NB4 (cell line): ENCODE results near the gene GPS2.
A peak's percentile ranks its signal among the peaks of the same experiment; 100 is the strongest.

Experiments used
- DNase-seq: peaks from one replicate; pipeline ENCODE4 v3.0.0; 2010; ENCODE audit warnings: low read depth
- H3K4me3 ChIP-seq: one replicate; pipeline ENCODE4 v1.5.1; 2011; ENCODE audit warnings: mild to moderate bottlenecking, low read depth, low read length, moderate library complexity
- MYC ChIP-seq: IDR thresholded peaks from 2 replicates; pipeline ENCODE4 v1.6.1; 2011; ENCODE audit warnings: low read depth, low read length
- POLR2A ChIP-seq: IDR thresholded peaks from 2 replicates; pipeline ENCODE4 v1.6.1; 2011; ENCODE audit warnings: mild to moderate bottlenecking; ENCODE audit not compliant: insufficient read length; ENCODE audit errors: extremely low read depth
- TF ChIP-seq, protein P1 (sequence below): IDR thresholded peaks from 2 replicates; pipeline ENCODE4 v1.6.1; 2011; ENCODE audit warnings: low read depth, low read length
- TF ChIP-seq, protein P2 (sequence below): IDR thresholded peaks from one replicate; pipeline ENCODE4 v1.5.1; 2012; ENCODE audit warnings: low read depth, low read length

Gene GPS2

DNA sequence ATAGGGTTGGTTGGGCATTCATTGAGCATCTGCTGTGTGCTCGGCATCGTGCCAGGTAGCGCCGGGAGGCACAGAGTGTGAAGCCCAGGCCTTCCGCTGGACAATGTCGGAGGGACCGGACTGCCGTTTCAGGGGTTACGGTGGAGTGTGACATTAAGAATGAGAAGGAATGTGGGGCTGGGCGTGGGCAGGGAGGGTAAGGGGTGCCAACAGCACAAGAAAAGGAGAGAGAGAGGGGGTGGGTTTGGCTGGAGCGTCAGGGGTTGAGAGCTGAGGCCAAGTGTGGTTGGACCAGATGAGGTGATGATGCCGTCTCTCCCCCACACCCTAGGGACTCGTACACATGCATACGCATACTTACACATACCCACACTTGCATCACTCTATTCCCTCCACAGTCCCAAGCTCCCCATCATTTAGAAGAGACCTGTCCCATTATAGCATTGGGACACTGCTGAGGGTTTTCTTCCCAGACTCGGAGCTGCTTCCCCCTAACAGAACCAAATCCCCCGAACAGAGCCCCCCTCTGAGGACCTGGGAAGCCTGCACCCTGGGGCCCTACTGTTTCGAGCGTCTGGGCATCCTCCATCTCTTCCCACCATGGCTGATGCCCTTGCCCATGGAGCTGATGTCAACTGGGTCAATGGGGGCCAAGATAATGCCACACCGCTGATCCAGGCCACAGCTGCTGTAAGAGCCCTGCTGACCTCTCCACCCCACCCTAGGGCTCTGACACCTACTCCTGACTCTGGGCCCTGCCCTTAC, 33.5 kb upstream of the GPS2 start:
- TF ChIP-seq, protein P1, sequence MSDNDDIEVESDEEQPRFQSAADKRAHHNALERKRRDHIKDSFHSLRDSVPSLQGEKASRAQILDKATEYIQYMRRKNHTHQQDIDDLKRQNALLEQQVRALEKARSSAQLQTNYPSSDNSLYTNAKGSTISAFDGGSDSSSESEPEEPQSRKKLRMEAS = no peak
- TF ChIP-seq MYC (no peak), POLR2A (no peak)
- TF ChIP-seq, protein P2, sequence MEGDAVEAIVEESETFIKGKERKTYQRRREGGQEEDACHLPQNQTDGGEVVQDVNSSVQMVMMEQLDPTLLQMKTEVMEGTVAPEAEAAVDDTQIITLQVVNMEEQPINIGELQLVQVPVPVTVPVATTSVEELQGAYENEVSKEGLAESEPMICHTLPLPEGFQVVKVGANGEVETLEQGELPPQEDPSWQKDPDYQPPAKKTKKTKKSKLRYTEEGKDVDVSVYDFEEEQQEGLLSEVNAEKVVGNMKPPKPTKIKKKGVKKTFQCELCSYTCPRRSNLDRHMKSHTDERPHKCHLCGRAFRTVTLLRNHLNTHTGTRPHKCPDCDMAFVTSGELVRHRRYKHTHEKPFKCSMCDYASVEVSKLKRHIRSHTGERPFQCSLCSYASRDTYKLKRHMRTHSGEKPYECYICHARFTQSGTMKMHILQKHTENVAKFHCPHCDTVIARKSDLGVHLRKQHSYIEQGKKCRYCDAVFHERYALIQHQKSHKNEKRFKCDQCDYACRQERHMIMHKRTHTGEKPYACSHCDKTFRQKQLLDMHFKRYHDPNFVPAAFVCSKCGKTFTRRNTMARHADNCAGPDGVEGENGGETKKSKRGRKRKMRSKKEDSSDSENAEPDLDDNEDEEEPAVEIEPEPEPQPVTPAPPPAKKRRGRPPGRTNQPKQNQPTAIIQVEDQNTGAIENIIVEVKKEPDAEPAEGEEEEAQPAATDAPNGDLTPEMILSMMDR = no peak

DNA sequence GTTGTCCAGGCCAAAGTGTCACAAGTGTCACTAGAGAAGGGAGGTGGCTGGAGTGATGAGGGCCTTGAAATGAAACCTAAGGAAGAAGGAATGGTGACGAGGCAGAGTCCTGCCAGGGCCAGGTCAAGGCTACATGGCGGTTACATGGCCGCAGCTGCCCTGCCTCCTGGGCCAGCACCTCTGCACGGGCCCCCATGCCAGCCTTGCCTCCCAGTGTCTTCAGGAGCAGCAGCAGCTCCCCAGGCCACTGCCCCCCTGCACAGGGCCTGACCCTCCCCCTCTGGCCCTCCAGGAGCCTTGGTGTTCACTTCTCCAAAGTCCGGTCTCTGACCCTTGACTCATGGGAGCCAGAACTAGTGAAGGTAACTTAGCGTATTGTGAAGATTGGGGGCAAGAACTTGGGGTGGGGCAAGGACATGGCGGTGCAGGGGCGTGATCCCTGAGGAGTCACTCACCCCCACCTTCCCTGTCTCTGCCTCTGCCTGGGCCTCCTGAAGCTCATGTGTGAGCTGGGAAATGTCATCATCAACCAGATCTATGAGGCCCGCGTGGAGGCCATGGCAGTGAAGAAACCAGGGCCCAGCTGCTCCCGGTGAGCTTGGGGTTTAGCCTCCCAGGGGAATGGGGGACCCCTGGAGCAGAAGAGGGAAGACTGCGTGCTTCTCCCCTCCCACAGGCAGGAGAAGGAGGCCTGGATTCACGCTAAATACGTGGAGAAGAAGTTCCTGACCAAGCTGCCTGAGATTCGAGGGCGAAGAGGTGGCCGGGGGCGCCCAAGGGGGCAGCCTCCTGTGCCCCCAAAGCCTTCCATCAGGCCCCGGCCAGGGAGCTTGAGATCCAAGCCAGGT, 32.7 kb upstream of the GPS2 start:
- H3K4me3 ChIP-seq = no peak overlapping the region
- no peak for TF ChIP-seq MYC
- TF ChIP-seq, protein P1 = no peak
- TF ChIP-seq POLR2A = no peak
- TF ChIP-seq, protein P2 = no peak
- DNase-seq = no peak

More for the DNA sequence above, 33.5 kb upstream of the GPS2 start:
- peak; percentile 64 for DNase-seq
- H3K4me3 ChIP-seq = no peak overlapping the region

DNA sequence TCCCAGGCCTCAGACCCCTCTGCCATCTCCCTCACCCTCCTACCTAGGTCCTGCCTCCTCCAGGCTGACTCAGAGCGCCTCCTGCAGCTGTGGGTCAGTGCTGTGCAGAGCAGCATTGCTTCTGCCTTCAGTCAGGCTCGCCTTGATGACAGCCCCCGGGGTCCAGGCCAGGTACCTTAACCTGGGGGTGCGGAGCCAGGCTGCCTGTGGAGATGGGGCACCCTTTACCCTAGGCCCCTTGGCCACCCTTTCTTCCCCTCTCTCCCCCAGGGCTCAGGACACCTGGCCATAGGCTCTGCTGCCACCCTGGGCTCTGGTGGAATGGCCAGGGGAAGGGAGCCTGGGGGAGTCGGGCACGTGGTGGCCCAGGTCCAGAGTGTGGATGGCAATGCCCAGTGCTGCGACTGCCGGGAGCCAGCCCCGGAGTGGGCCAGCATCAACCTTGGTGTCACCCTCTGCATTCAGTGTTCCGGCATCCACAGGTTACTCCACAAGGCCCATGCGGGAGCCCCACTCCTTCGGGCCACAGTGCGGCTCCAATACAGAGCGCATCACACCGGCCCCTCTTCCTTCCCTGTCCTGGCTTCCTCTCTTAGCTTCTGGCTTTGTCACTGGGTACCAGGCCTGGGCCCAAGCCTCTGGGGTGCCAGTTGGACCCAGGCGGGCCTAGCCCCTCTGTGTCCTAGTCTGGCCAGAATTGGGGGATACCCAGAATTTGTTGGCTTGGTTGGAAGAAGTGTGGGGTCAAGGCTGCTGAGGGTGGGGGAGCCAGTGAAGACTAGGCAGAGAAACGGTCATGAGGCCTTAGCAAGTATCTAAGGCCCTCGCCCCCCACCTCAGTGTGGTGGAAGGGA, 31.8 kb upstream of the GPS2 start:
- no peak for DNase-seq
- TF ChIP-seq, protein P2 = no peak
- no peak for TF ChIP-seq MYC
- TF ChIP-seq, protein P1 = no peak
- no peak for TF ChIP-seq POLR2A
- no peak overlapping the region for H3K4me3 ChIP-seq

DNA sequence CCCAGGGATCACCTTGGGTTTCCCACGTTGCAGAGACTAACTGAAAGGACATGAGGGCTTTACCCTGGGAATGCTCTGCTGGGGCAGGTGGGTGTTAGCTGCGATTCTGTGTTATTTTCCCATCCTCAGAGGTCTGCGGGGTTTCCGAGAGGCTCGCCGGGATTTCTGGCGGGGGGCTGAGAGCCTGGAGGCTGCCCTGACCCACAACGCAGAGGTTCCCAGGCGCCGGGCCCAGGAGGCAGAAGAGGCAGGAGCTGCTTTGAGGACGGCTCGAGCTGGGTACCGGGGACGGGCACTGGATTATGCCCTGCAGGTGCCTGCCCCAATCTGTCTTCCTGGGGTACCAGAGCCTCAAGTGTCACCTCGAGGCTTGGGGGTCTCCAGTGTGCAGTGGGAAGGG, 28.1 kb upstream of the GPS2 start:
- no peak for DNase-seq
- no peak overlapping the region for H3K4me3 ChIP-seq
- no peak for TF ChIP-seq MYC
- no peak for TF ChIP-seq POLR2A
- TF ChIP-seq, protein P1 = no peak
- TF ChIP-seq, protein P2 = no peak

DNA sequence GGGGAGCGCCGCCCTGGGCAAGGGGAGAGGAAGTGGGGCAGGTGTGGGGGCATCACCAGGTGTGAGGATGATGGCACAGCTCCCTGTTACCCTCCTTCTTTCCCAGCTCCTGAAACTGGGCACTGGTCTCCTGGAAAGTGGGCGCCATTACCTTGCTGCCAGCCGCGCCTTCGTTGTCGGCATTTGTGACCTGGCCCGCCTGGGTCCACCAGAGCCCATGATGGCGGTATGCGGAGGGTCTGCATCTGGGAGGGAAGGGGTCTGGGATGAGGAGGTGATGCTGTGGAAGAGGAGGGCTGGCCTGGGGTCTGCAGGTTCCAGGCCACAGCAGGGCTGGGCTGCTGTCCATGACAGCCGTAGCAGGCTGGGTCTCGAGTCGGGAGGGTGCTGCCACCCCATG, 26.7 kb upstream of the GPS2 start:
- no peak overlapping the region for H3K4me3 ChIP-seq
- TF ChIP-seq POLR2A (no peak), MYC (no peak)
- TF ChIP-seq, protein P2 = no peak
- TF ChIP-seq, protein P1 = no peak
- DNase-seq = no peak
